Suprapubic skin (tissue), 4 donors: ENCODE data around the gene TNFRSF14.

Experiments
- CTCF ChIP-seq, 2 donors: fragments of 200-600 bp in 1 of 2; fragments of 450-650 bp in 1 of 2; sonication (generic) in 1 of 2; IDR thresholded peaks; one replicate each; pipeline ENCODE4 v1.5.1; 2016 to 2019; ENCODE audit warnings: antibody characterized with exemption in 2 of 2, mild to moderate bottlenecking in 1 of 2, moderate library complexity in 1 of 2
- EP300 ChIP-seq: sonication (generic); formaldehyde crosslinking; IDR thresholded peaks from one replicate; pipeline ENCODE4 v1.6.1; 2017; ENCODE audit warnings: antibody characterized with exemption
- POLR2AphosphoS5 ChIP-seq, 3 donors: sonication (generic); formaldehyde crosslinking; IDR thresholded peaks; one replicate each; pipeline ENCODE4 v1.6.1; 2017; ENCODE audit warnings: antibody characterized with exemption in 3 of 3

- no peak for TF ChIP-seq CTCF (IDR thresholded peaks at IDR 0.05)
- no peak for TF ChIP-seq EP300
- TF ChIP-seq POLR2AphosphoS5 (IDR thresholded peaks at IDR 0.05) = no peak
These were observed 54.1 kb downstream of the TNFRSF14 start for GRCh38 chr1:2610036-2610959.
